Upper lobe of right lung (tissue), 1 donor: ENCODE results near the gene IQSEC1. TPM values are rescaled to one million over a fixed set of nuclear protein-coding genes. Genes with fewer than 3 reads are reported as not detected.

Experiments used
- ATAC-seq: fragments of 200-7000 bp; cut with Tn5 transposase; one replicate; pipeline ENCODE4 v1.9.1; 2020; ENCODE audit warnings: mild to moderate bottlenecking, moderate library complexity
- DNase-seq: peaks from one replicate; pipeline ENCODE4 v3.0.0-alpha.2; 2020
- H3K27ac ChIP-seq: fragments of 200-600 bp; one replicate; pipeline ENCODE4 v1.8.0; 2022
- H3K27me3 ChIP-seq: fragments of 200-600 bp; one replicate; pipeline ENCODE4 v1.8.0; 2022; ENCODE audit warnings: mild to moderate bottlenecking
- H3K36me3 ChIP-seq: fragments of 200-600 bp; one replicate; pipeline ENCODE4 v1.8.0; 2022
- H3K4me1 ChIP-seq: fragments of 200-600 bp; one replicate; pipeline ENCODE4 v1.8.0; 2022
- H3K4me3 ChIP-seq: fragments of 200-600 bp; one replicate; pipeline ENCODE4 v1.8.0; 2022; ENCODE audit warnings: mild to moderate bottlenecking
- H3K9me3 ChIP-seq: fragments of 200-600 bp; one replicate; pipeline ENCODE4 v1.8.0; 2022
- CTCF ChIP-seq: fragments of 200-600 bp; IDR thresholded peaks from one replicate; pipeline ENCODE4 v1.8.0; 2022; ENCODE audit warnings: antibody characterized with exemption
- intact Hi-C: fragments of 100-400 bp; cut with DNase I; formaldehyde crosslinking; loops from one replicate; pipeline ENCODE4 v1.11.0; 2022
- total RNA-seq: library from RNA; stranded (reverse); fragmentation: NEBNext Ultra II Directional; extraction: Animal tissue kit (Norgen Biotek cat#: 25700); gene quantifications from one replicate; pipeline ENCODE4 v1.2.1, GENCODE V29; 2021
- donor health status: DM: no; HTN: yes; CAD: no; lungs with severe emphysema.

IQSEC1 gene
- total RNA-seq, 1 donor from 2014 or later, result 61.6 TPM

- Histone ChIP-seq H3K36me3 (no peaks in the 10 kb centered on the region), H3K9me3 (no peaks in the 10 kb centered on the region), H3K4me1 (no peaks in the 10 kb centered on the region), H3K27ac (no peak overlapping the region), H3K4me3 (no peak overlapping the region), H3K27me3 (no peaks in the 10 kb centered on the region)
- no peak for TF ChIP-seq CTCF
- intact Hi-C loops, result no loop called here
- ATAC-seq (no peak), DNase-seq (no peak)
These were observed 41.0 kb downstream of the IQSEC1 start for GRCh38 chr3:13032206-13032605.

- intact Hi-C loops, result no loop called here
- no peaks in the 10 kb centered on the region for H3K36me3 ChIP-seq
- no peaks in the 10 kb centered on the region for H3K27me3 ChIP-seq
- no peaks in the 10 kb centered on the region for H3K9me3 ChIP-seq
- DNase-seq (no peak), ATAC-seq (no peak)
- TF ChIP-seq CTCF, result no peak
- no peak overlapping the region for H3K27ac ChIP-seq
- no peak overlapping the region for H3K4me3 ChIP-seq
- no peaks in the 10 kb centered on the region for H3K4me1 ChIP-seq
These were observed 41.6 kb downstream of the IQSEC1 start for GRCh38 chr3:13031621-13032020.

GRCh38 chr3:13030684-13031083 is 42.5 kb downstream of the IQSEC1 start:
- DNase-seq, result no peak
- Histone ChIP-seq H3K36me3 (no peaks in the 10 kb centered on the region), H3K27me3 (no peaks in the 10 kb centered on the region), H3K9me3 (no peaks in the 10 kb centered on the region), H3K4me1 (no peaks in the 10 kb centered on the region), H3K27ac (no peak overlapping the region), H3K4me3 (no peak overlapping the region)
- no peak for TF ChIP-seq CTCF
- ATAC-seq, result no peak
- intact Hi-C loops, result no loop called here

GRCh38 chr3:13028010-13028821 is 45.0 kb downstream of the IQSEC1 start:
- Histone ChIP-seq H3K27ac (no peak overlapping the region), H3K9me3 (no peaks in the 10 kb centered on the region), H3K36me3 (no peaks in the 10 kb centered on the region), H3K27me3 (no peaks in the 10 kb centered on the region), H3K4me1 (no peaks in the 10 kb centered on the region), H3K4me3 (no peak overlapping the region)
- no peak for ATAC-seq
- DNase-seq, result no peak
- no peak for TF ChIP-seq CTCF
- intact Hi-C loops, result no loop called here

GRCh38 chr3:13027154-13027553 is 46.1 kb downstream of the IQSEC1 start:
- Histone ChIP-seq H3K4me3 (no peak overlapping the region), H3K36me3 (no peaks in the 10 kb centered on the region), H3K27me3 (no peaks in the 10 kb centered on the region), H3K9me3 (no peaks in the 10 kb centered on the region), H3K4me1 (no peaks in the 10 kb centered on the region), H3K27ac (no peak overlapping the region)
- intact Hi-C loops, result no loop called here
- TF ChIP-seq CTCF, result no peak
- DNase-seq (peak; percentile 35), ATAC-seq (no peak)
